ENCODE data around the gene CBX7.
"Not testable (repeated sequence)": the region's sequence is repeated elsewhere in the genome, so short reads cannot be mapped to it uniquely, and the experiment has no call there.

GRCh38 chr22:39172265-39173049 is 20.0 kb upstream of the CBX7 start:
- not testable (repeated sequence) for TF ChIP-seq ELF4 (IDR thresholded peaks at IDR 0.05); SP1 (IDR thresholded peaks at IDR 0.05); SUZ12 (IDR thresholded peaks at IDR 0.05); ARNT (IDR thresholded peaks at IDR 0.05); FOXK2 (IDR thresholded peaks at IDR 0.05); TARDBP (IDR thresholded peaks at IDR 0.05); CTBP1 (IDR thresholded peaks at IDR 0.05; ENCODE audit: borderline replicate concordance); NFRKB (IDR thresholded peaks at IDR 0.05); BHLHE40 (IDR thresholded peaks at IDR 0.05; ENCODE audit: borderline replicate concordance)
